Stimulated activated CD4-positive, alpha-beta T cell treated with anti-CD3 and anti-CD28 coated beads, Interleukin-4, amount 100 ng/mL, for 24 hours (primary cell): ENCODE results near the gene MCOLN3.
A peak's percentile ranks its signal among the peaks of the same experiment; 100 is the strongest.
"Not testable (repeated sequence)": the region's sequence is repeated elsewhere in the genome, so short reads cannot be mapped to it uniquely, and the experiment has no call there.

Source experiments
- DNase-seq: peaks from one replicate; pipeline ENCODE4 v3.0.0-alpha.2; 2020

The MCOLN3 gene

DNA sequence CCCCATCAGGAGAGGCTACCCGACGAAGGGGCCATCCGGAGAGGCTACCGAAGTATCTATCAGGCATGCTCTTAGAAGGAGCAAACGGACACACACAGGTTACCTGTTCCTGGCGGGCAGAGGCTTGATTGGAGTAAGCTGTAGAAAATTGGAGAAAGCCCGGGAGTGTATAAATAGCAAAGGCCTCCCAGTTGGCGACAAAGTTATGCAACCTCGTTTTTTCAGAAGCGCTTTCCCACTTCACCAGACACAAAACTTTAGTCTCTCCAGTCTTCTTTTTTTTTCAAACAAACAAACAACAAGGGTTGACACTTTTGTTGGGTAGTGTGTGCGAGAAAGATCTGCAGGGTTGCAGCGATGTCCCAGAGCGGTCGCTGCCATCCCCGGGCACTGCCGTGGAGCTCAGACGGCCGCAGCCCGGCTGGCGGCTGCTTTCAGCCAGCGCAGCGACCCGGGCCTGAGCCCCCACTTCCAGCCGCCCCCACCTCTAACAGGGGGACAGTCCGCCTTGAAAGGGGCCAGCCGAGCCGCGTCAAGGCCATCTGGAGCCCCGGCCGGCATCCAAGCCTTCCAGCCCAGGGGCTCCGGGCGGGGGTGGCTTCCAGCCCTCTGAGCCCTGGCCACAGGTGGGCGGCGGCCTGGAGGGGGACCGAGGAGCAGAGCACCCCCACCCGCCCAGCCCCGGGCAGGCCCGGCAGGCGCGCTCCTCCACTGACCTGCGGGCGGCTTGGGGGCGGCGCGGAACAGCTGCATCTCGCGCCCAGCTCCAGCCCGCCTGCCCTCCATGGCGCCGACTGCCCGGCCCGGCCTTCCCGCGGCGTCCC, 616 bp downstream of the MCOLN3 start:
- DNase-seq: no peak

- DNase-seq: no peak
These were observed 1.2 kb downstream of the MCOLN3 start for GRCh38 chr1:85047144-85047471.

GRCh38 chr1:85042413-85042812, 5.9 kb downstream of the MCOLN3 start:
- DNase-seq: no peak

- DNase-seq: no peak
These were observed 6.5 kb downstream of the MCOLN3 start for GRCh38 chr1:85041793-85042192.

DNA sequence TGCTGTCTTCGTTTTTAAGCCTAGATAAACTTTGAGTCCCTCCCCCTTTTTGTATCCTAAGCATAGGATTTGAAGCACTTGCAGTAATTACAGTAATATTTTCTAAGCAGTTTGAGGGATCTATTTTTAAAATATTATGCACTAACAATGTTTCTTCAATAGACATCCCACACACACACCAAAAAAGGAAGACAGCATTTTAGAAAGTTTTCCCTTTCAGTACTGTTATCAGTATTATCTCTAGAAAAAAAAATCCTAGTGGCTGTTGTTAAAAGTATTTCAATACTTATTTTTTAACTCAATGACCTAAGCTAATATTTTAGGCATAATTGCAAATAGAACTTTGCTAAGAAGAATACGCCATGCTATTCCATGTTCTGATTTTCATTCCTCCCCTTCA, 15.1 kb downstream of the MCOLN3 start:
- DNase-seq: no peak

GRCh38 chr1:85030536-85030935, 17.8 kb downstream of the MCOLN3 start:
- DNase-seq: no peak

- no peak for DNase-seq
These were observed 20.1 kb downstream of the MCOLN3 start for GRCh38 chr1:85028151-85028550.

- DNase-seq: peak; percentile 10
These were observed 20.9 kb downstream of the MCOLN3 start for GRCh38 chr1:85027242-85027983.

- no peak for DNase-seq
These were observed 22.4 kb downstream of the MCOLN3 start for GRCh38 chr1:85025940-85026339.

- no peak for DNase-seq
These were observed 23.6 kb downstream of the MCOLN3 start for GRCh38 chr1:85024736-85025135.

GRCh38 chr1:85022700-85023099, 25.6 kb downstream of the MCOLN3 start:
- DNase-seq: no peak

DNA sequence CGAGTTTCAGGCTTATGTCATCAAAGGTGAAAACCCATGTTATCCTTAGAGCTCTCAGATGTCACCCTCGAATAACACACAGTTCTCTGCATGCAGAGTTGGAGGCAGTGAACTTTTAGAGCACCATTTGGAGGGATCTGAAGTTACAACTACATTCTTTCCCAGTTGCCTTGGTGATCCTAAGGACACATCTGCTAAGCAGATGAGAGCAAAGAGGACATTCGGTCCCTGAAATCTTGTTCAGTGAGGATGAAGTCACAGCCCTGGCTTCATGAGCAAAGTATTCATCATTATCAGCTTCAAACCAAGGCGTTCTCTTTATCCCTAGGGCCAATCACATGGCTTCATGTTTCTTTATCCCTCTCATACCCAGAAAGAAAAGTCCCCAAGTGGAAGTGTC, 28.3 kb downstream of the MCOLN3 start:
- no peak for DNase-seq

DNA sequence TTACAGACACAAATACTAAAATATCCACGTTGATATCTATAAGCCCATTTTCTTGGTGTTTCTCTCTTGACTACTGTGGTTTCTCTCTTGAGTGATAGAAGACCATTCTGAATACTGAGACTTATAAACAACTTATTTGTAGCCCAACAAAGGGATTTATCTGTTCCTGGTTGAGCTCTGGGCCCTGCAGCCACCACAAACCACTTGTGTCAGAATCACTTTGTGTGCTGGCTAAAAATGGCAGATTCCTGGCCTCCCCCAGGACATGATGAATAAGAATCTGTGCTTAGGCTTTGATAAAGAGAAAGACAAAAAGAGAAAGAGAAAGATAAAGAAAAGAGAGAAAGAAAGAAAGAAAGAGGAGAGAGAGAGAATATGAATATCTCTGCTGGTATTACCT, 32.5 kb downstream of the MCOLN3 start:
- DNase-seq: no peak

- not testable (repeated sequence) for DNase-seq
These were observed 42.7 kb downstream of the MCOLN3 start for GRCh38 chr1:85005641-85006040.

- DNase-seq: no peak
These were observed 46.6 kb downstream of the MCOLN3 start for GRCh38 chr1:85001742-85002141.

GRCh38 chr1:84998642-84999280, 49.5 kb downstream of the MCOLN3 start:
- DNase-seq: peak; percentile 39

GRCh38 chr1:84997667-84998600, 50.4 kb downstream of the MCOLN3 start:
- no peak for DNase-seq

- peak; percentile 48 for DNase-seq
These were observed 51.2 kb downstream of the MCOLN3 start, which contains the start of gene MCOLN2 for GRCh38 chr1:84996846-84997666. MCOLN2 (minus strand) TSS chr1:84997113; CDS start chr1:84996872, 241 bp downstream.

DNA sequence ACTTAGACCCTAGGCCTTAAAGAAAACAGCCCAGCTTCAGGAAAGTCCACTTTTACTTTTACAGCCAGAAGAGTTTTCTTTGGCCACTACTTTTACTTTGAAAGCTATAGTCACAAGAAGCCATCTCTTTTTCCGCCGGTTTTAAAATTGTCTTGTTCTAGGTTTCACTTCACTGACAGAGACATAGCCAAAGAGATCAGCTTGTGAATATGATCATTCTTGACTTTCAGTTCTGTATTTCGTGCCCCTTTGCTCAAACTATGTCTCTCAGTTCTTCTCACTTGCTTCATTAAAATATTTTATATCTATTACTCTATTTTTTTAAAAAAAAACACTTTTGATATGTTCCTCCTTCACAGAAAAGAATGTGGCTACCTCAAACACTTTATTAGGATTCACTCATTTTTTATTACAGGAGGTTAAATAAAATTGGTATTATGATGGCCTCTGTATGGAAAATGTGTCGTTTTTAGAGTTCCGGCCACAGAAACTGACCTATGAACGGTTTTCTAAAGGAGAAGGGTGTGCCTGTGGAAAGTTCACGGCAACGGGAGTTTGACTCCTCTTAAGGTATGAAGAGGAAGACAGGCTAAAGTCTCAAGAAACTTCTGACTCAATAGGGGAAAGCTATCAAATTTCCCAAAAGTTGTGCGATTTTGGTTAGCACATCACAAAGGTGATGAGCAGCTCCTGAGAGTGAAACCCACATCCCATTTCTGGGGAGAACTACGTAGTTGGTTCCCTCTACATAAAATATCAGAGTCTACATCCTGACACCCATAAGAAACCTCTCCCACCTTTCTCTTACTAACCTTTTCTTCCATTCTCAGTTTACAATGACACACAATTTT, 52.6 kb downstream of the MCOLN3 start:
- DNase-seq: peak; percentile 20

GRCh38 chr1:84991097-84991920, 57.0 kb downstream of the MCOLN3 start:
- DNase-seq: no peak
